ENCODE data around the gene FBH1. TPM values are rescaled to one million over a fixed set of nuclear protein-coding genes. Genes with fewer than 3 reads are reported as not detected.

The FBH1 gene
- total and polyA plus RNA-seq, 10 of the 15 experiments (the other 5 are each of a cell fraction or from before 2014, with no cell fraction given): 6.1 to 67.6 (median 47.2) TPM

DNA sequence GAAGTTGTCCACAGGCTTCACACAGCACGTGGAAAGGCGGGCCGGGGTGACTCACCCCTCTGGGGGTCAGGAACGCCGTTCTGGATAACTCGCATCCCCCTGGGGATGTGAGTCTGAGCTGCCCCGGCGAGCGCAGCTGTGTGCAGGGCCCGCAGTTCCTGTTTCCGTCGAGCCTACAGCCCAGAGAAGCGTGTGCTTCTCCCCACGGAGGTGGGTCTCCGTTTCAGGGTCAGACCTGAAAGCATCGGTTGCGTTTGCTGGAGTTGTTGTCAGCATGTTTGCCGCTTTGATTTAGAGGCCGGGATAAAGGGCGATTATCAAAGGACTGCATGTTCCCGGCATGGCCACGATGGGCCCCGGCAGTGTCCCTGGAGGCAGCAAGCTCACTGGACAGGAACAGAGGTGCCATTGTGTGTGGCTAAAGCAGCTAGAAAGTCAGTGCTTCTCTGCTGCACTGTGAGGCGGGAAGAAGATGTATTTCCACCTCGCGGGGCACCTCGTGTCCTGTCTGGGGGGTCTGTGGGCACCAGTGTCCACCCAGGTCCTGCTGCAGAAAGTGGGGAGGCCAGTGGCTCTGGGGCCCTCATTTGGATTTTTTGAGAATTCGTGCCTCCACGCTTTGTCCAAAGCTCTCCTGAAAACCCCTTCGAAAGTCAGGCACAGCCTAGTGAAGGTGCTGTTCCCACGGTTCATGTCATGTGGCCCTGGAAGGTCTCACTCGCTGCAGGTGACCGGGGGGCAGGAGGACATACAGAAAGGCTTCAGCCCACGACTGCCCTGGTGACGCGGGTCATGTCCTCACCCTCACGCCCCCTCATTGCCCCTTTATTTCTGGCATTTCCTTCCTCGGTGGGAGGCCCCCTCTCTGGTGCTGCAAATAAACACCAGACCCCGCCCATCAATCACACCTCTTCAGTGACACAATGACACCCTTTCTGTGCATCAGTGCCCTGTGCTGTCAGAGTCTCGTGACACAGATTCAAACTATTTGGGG lies 49.4 kb upstream of the FBH1 start (continued):
- peak; percentile 50; the same call in 1 of the 2 replicates for TF ChIP-seq CHD2 (IDR thresholded peaks at IDR 0.05; ENCODE audit: borderline replicate concordance, low read depth, low read length)
- TF ChIP-seq BCL11A (IDR thresholded peaks at IDR 0.05; ENCODE audit: low read depth, low read length): no peak; the same call in 1 of the 2 replicates
- no peak for TF ChIP-seq NFYB (IDR thresholded peaks at IDR 0.05; ENCODE audit: insufficient read depth, low read depth, low read length)
- TF ChIP-seq JUNB (IDR thresholded peaks at IDR 0.05): peak; percentile 51
- peak; percentile 34; the same call in 1 of the 2 replicates for TF ChIP-seq ZNF217 (IDR thresholded peaks at IDR 0.05)
- TF ChIP-seq RELB (IDR thresholded peaks at IDR 0.05; ENCODE audit: low read depth): peak; percentile 21; the same call in 1 of the 2 replicates
- no peak for TF ChIP-seq BRCA1 (IDR thresholded peaks at IDR 0.05; ENCODE audit: low read depth, low read length)
- no peak for TF ChIP-seq ZNF622 (IDR thresholded peaks at IDR 0.05)
- no peak for TF ChIP-seq HSF1 (IDR thresholded peaks at IDR 0.05; ENCODE audit: low read depth, low read length)

Measured in GM12878 (cell line).